Fibroblast of lung (primary cell): ENCODE data around the gene AP1G2. TPM values are rescaled to one million over a fixed set of nuclear protein-coding genes. Genes with fewer than 3 reads are reported as not detected.
A peak's percentile ranks its signal among the peaks of the same experiment; 100 is the strongest.

Experiments used
- DNase-seq, 2 donors: peaks; one replicate each; pipeline versions ENCODE4 v3.0.0 to v3.0.0-alpha.2; 2010; ENCODE audit warnings: low read depth in 2 of 2
- H2AFZ ChIP-seq: 2 replicates; pipeline ENCODE4 v1.5.1; 2012; ENCODE audit warnings: low read length, control low read depth, inconsistent platforms
- H3K27ac ChIP-seq: 2 replicates; pipeline ENCODE4 v1.5.1; 2011; ENCODE audit warnings: low read length, control low read depth; ENCODE audit not compliant: insufficient read depth
- H3K27me3 ChIP-seq: 2 replicates; pipeline ENCODE4 v1.5.1; 2011; ENCODE audit warnings: mild to moderate bottlenecking, low read length; ENCODE audit not compliant: control insufficient read depth, insufficient read depth
- H3K36me3 ChIP-seq: 2 replicates; pipeline ENCODE4 v1.5.1; 2011; ENCODE audit warnings: low read length; ENCODE audit not compliant: control insufficient read depth, insufficient read depth
- H3K4me1 ChIP-seq: 2 replicates; pipeline ENCODE4 v1.5.1; 2011; ENCODE audit warnings: low read length; ENCODE audit not compliant: control insufficient read depth, insufficient read depth; ENCODE audit errors: extremely low read depth
- H3K4me2 ChIP-seq: 2 replicates; pipeline ENCODE4 v1.5.1; 2011; ENCODE audit warnings: low read length, control low read depth; ENCODE audit not compliant: insufficient read depth; ENCODE audit errors: extremely low read depth
- H3K4me3 ChIP-seq, 4 experiments: fragments of 200-600 bp in 1 of 4; sonication (generic) in 1 of 4; replicated peaks in 1 of 4; 2 replicates each; pipeline ENCODE4 v1.5.1; 2011 to 2016; ENCODE audit warnings: low read length in 4 of 4, low read depth in 3 of 4, mild to moderate bottlenecking in 3 of 4, control low read depth in 2 of 4, inconsistent platforms in 1 of 4, mixed read lengths in 1 of 4; ENCODE audit not compliant: insufficient read depth in 1 of 4; ENCODE audit errors: control extremely low read depth in 1 of 4
- H3K79me2 ChIP-seq: 2 replicates; pipeline ENCODE4 v1.5.1; 2012; ENCODE audit warnings: mild to moderate bottlenecking, low read length, inconsistent platforms; ENCODE audit not compliant: control insufficient read depth, insufficient read depth
- H3K9ac ChIP-seq: 2 replicates; pipeline ENCODE4 v1.5.1; 2011; ENCODE audit warnings: mild to moderate bottlenecking, low read length, control low read depth; ENCODE audit not compliant: insufficient read depth
- H3K9me3 ChIP-seq: 2 replicates; pipeline ENCODE4 v1.5.1; 2012; ENCODE audit warnings: low read depth, low read length; ENCODE audit not compliant: control insufficient read depth, insufficient read depth
- H4K20me1 ChIP-seq: 2 replicates; pipeline ENCODE4 v1.5.1; 2011; ENCODE audit warnings: low read length; ENCODE audit not compliant: control insufficient read depth, insufficient read depth; ENCODE audit errors: extremely low read depth
- EZH2 ChIP-seq: IDR thresholded peaks from 2 replicates; pipeline ENCODE4 v1.5.1; 2012; ENCODE audit warnings: low read length, control low read depth, mild to moderate bottlenecking; ENCODE audit errors: missing control alignments
- polyA plus RNA-seq, 2 donors: library from polyadenylated mRNA; depleted of rRNA in 1 of 2; stranded (reverse) in 1 of 2; unstranded in 1 of 2; fragments of >200 nt; gene quantifications; 2 replicates each; pipeline ENCODE4 v1.2.1, GENCODE V29; 2011 to 2012; ENCODE audit warnings: missing spikeins in 1 of 2
- total RNA-seq: library from RNA; depleted of rRNA; stranded (reverse); fragments of >200 nt; gene quantifications from 2 replicates; pipeline ENCODE4 v1.2.1, GENCODE V29; 2014
- TF ChIP-seq, protein P1 (sequence below), 2 donors: IDR thresholded peaks in 1 of 2; conservative IDR thresholded peaks in 1 of 2; 1 replicate in 1 of 2; 2 replicates in 1 of 2; pipeline ENCODE4 v1.5.1; 2011 to 2012; ENCODE audit warnings: low read length in 2 of 2, control low read depth in 1 of 2, inconsistent platforms in 1 of 2, low read depth in 1 of 2, mild to moderate bottlenecking in 1 of 2

The AP1G2 gene
- total and polyA plus RNA-seq, 2 donors (not counting 1 experiment from before 2014, with no cell fraction given), result 7.9 to 9.2 TPM

DNA sequence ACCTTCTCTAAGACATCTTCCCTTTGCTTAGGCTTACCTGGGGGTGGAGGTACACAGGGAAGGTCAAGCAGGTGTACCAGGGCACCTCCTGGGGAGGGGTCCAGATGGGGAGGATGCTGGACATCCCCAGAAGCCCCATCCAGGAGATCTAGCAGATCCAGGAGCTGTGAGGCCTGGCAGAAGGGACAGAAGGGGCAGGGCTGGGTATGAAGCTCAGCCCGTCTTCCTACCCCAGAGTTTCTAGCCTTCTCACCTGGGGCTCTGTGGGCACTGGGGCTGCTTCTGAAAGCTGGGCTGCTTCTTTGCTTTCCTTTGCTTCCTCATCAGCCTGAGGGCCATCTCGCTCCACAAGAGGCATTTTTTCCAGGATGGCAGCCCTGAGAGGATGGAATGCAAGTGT, 6.3 kb downstream of the AP1G2 start:
- Histone ChIP-seq H3K4me2 (no peak overlapping the region), H3K27ac (no peak overlapping the region), H3K4me3 (no peak overlapping the region), H3K79me2 (peaks cover 6% of the 10 kb centered on the region), H3K4me1 (no peaks in the 10 kb centered on the region), H3K9ac (no peak overlapping the region), H2AFZ (no peak overlapping the region), H3K36me3 (no peaks in the 10 kb centered on the region), H3K9me3 (no peaks in the 10 kb centered on the region), H3K27me3 (no peaks in the 10 kb centered on the region), H4K20me1 (no peaks in the 10 kb centered on the region)
- no peak for DNase-seq
- TF ChIP-seq EZH2, result no peak
- TF ChIP-seq, protein P1, sequence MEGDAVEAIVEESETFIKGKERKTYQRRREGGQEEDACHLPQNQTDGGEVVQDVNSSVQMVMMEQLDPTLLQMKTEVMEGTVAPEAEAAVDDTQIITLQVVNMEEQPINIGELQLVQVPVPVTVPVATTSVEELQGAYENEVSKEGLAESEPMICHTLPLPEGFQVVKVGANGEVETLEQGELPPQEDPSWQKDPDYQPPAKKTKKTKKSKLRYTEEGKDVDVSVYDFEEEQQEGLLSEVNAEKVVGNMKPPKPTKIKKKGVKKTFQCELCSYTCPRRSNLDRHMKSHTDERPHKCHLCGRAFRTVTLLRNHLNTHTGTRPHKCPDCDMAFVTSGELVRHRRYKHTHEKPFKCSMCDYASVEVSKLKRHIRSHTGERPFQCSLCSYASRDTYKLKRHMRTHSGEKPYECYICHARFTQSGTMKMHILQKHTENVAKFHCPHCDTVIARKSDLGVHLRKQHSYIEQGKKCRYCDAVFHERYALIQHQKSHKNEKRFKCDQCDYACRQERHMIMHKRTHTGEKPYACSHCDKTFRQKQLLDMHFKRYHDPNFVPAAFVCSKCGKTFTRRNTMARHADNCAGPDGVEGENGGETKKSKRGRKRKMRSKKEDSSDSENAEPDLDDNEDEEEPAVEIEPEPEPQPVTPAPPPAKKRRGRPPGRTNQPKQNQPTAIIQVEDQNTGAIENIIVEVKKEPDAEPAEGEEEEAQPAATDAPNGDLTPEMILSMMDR (conservative IDR thresholded peaks at IDR 0.05 in 1 of 2, IDR thresholded peaks at IDR 0.05 in 1 of 2; ENCODE audit: low read depth in 1 of 2, low read length in 2 of 2), result no peak

DNA sequence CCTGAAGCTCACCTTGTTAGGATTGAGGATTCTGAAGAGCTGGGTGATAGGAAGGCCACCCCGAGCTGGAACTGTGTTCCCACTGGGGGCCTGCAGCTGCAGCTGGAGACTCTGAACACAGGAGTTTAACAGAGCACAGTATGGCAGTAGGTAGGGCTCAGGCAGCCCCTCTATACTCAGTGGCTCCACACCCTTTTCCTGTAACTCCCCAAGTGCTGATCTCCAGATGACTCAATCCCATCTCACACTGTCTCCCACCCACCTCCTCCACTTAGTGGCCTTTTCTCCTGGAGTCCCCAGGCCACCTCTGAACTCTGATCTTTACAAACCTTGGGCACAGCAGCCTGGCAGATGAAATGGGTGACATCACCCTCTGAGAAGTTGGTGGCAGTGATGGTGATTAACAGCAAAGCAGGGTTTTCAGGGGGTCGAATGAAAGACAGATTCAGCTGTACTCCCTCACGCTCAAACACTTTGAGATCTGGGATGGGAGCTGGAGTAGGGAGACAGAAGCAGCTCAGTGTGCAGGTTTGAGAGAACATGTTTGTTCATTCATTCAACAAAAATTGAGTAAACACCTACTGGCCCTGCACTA, 7.6 kb downstream of the AP1G2 start:
- Histone ChIP-seq H3K4me3 (no peak overlapping the region), H3K79me2 (peaks cover 7% of the 10 kb centered on the region), H4K20me1 (no peaks in the 10 kb centered on the region), H3K9me3 (no peaks in the 10 kb centered on the region), H3K27me3 (no peaks in the 10 kb centered on the region), H3K4me1 (peaks cover 3% of the 10 kb centered on the region), H2AFZ (no peak overlapping the region), H3K36me3 (no peaks in the 10 kb centered on the region), H3K4me2 (no peak overlapping the region), H3K27ac (no peak overlapping the region), H3K9ac (no peak overlapping the region)
- no peak for DNase-seq
- TF ChIP-seq, protein P1 (conservative IDR thresholded peaks at IDR 0.05 in 1 of 2, IDR thresholded peaks at IDR 0.05 in 1 of 2; ENCODE audit: low read depth in 1 of 2, low read length in 2 of 2), result no peak
- TF ChIP-seq EZH2, result no peak

DNA sequence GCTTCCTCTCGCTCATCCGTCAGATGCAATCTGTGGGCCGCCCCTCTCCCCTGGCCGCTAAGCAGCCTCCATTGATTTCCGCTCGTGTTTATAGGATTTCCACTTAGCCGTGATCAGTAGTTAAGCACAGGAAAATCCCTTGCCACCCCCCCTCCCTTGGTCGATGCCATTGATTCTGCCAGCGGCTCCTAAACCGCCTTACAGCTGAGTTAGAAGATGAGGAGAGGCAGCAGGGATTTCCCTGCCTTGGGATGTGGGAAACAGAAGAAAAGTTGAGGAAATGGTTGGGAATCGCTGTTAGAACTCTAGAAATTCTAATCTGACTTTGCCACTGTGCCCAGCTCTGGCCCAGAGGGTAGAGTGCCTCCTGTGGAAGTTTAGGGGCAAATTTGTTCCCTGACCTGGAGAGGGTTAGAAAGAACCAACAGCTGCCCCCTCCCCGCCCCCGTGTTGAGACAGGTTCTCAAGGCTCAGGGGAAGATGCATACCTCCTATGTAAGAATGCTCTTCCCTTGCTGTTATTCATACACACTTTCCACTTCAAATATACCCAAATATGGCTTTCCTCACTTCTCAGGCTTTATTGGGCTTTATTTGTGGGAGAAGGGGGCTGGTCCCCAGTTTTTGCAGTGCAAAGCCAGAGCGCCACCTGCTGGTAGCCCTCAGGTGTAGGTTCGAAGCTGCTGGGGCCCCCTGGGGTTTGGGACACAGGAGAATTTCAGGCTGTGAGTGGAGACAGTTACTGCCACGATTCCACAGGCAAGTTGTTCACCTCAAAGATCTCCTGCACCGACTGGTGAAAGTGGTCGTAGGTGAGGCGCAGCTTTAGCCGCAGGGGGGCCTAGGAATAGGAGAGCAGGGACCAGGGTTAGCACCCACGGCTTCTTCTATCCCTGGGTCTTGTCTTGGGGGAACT, 8.3 kb downstream of the AP1G2 start:
- no peaks in the 10 kb centered on the region for H3K36me3 ChIP-seq
- H3K27me3 ChIP-seq, result no peaks in the 10 kb centered on the region
- peak; percentile 40 to 59 for DNase-seq
- no peak overlapping the region for H3K4me3 ChIP-seq
- H2AFZ ChIP-seq, result no peak overlapping the region
- no peaks in the 10 kb centered on the region for H3K9me3 ChIP-seq
- no peak for TF ChIP-seq EZH2
- TF ChIP-seq, protein P1 (conservative IDR thresholded peaks at IDR 0.05 in 1 of 2, IDR thresholded peaks at IDR 0.05 in 1 of 2; ENCODE audit: low read depth in 1 of 2, low read length in 2 of 2), result peak; percentile 88 to 93
- peaks cover 4% of the 10 kb centered on the region for H3K4me1 ChIP-seq
- no peaks in the 10 kb centered on the region for H4K20me1 ChIP-seq
- no peak overlapping the region for H3K27ac ChIP-seq
- H3K9ac ChIP-seq, result no peak overlapping the region
- H3K4me2 ChIP-seq, result no peak overlapping the region
- peaks cover 7% of the 10 kb centered on the region for H3K79me2 ChIP-seq
